Measurements from ENCODE around the gene FANCB.

Gene FANCB

DNA sequence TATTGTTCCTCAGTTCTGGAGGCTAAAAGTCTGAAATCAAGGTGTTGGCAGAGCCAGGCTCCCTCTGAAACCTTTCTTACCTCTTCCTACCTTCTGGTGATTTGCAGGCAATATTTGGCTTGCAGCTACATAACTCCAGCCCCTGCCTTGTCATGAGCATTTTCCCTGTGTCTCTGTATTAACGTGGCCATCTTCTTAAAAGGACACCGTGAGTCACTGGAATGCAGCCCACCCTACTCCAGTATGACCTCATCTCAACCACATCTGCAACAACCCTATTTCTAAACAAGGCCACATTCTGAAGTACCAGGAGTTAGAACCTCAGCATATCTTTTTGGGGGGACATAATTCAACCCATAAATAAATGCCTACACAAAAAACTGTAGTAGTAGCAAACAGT, 40.7 kb downstream of the FANCB start:
- DNase-seq: no peak

DNA sequence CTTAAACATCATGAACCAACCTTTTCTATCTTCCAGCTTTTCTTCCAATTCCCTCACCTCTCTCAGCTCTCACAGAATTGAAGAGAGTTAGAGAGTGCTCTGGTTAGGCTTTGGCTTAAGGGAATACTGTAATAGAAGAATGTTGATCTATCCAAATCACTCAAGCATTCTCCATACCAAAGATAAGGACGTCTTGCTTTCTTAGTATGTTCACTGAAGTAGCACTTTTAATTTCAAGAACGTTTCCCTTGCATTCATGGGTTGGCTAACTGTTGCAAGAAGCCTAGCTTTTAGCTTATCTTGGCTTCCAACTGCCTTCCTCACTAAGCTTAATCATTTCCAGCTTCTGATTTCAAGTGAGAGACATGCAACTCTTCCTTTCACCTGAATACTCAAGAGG, 43.2 kb downstream of the FANCB start:
- no peak for DNase-seq

GRCh38 chrX:14826319-14826718, 46.5 kb downstream of the FANCB start:
- DNase-seq: no peak

DNA sequence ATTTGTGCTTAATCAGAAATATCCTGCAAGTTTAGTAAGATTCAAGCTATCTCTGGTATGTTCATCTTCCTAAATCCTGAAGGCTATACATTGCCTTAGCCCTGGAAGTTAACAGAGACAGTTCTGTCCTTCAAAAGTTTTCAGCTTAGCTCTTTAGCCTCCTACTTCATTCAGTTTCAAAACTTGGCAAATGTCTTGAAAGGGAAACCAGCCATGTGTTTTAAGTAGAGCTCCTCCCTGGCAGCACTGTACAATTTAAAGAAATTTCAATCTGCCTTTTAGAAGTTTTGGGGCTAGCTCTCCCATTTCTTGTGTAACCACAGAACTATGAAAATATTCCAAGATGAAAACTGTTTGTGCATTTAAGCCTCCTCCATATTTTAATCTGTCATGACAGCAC, 47.0 kb downstream of the FANCB start:
- no peak for DNase-seq

DNA sequence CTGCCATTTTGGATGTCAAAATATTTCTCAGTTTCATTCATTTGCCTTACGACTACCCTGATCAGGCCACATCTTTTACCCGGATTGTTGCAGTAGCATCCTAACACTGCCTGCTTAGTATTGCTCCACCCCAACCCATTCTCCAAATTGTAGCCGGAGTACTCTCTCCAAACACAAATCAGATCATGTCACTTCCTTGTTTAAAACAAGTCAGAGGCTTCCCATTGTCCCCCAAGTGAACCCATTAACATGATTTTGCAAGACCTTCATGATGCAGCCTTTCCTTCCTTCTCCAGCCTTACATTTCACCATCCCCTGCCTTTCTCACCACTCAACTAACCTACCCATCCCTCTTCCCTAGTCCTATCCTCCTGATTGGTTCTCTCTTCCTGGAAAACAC, 53.1 kb downstream of the FANCB start:
- DNase-seq: no peak

- no peak for DNase-seq
Measured at GRCh38 chrX:14817571-14817970, 55.3 kb downstream of the FANCB start.

DNA sequence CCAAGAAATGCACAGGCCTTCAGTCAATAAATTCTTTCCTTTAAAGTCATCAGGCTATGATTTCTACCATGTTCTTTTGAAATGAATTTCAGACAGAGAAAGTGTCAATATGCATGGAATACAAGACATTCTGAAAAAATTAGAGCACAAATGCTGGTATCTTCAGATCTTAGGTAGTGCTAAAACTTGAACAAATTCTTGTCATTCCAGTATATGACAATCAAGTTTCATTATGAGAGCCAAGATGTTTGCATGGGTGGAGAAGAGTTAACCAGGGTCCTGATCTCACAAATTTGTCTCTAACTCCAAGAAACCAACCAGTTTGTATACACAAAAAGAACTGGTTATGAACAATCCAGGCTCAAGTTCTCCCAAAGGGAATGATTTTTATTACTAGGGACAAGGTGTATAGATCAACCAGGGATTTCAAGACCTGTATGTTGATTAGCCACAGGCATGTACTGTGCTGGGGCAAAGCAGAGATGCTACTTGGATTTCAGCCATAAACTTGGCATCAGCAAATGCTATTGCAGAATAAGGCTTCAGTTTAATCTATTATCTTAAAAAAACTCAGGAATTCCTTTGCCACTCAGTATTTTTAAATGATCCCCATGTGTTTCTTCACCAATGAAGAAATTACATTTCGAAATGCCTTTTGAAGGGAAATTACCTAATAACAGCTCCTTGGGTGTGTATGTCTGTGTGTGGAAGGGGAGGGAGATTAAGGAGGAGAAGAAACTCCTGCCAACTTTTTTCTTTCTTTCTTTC, 69.7 kb downstream of the FANCB start:
- no peak for DNase-seq

DNA sequence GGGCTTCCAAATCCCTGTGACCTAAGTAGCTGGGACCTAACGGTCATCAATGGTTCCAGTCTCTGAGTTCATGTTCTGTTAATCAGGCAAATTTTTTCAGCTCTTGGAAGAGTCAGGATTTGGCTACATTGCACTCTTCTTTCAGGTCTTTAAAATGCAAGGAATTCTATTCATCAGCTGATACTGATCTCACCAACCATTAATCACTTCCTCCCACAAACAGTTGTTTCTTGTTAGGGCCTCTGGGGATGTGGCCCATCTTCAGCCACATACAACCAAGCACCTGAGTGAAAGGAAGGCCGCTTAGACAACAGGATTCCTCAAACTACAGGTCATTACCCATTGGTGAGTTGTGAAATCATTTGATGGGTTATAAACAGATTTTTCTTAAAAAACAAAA, 71.7 kb downstream of the FANCB start:
- DNase-seq: no peak

DNA sequence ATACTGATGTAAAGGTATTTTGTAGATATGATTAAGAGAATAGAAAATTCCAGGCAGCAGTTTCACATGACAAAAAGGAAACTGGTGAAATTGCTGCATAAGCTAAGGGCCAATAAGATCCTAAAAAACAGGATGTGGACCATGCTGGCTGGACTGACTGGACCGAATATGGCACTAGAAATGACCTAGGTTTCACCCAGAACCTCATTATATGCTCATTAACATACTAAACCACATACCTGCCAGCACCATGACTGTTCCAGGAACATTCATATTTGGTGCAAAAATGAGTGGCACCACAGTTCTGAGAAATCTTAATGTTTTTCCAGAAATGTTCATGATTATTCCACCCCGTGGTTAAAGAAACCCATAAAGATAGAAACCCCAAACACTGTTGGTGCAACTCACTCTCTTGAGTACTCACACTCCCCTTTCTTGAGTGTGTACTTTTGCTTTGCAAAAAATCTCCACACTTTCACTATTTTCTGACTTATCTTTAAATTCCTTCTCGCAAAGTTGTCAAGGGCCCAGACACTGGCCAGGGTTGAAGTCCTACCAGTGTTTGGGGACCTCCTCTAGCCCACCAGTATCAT, 74.0 kb downstream of the FANCB start:
- no peak for DNase-seq
